ENCODE measurements around the gene GSG1L. TPM values are rescaled to one million over a fixed set of nuclear protein-coding genes. Genes with fewer than 3 reads are reported as not detected.
A peak's percentile ranks its signal among the peaks of the same experiment; 100 is the strongest.

GSG1L gene
- total and polyA plus RNA-seq, 9 of the 15 experiments (the other 6 are each of a cell fraction or from before 2014, with no cell fraction given): not detected

- Histone ChIP-seq H3K4me3 (no peak overlapping the region), H3K9me3 (replicated peaks; ENCODE audit: control insufficient read depth, insufficient read depth, low read depth, low read length) (no peaks in the 10 kb centered on the region), H4K20me1 (replicated peaks; ENCODE audit: control insufficient read depth, insufficient read depth, low read length) (no peaks in the 10 kb centered on the region; the same call in 1 of the 2 replicates), H3K79me2 (ENCODE audit: control insufficient read depth, insufficient read depth, low read length) (no peaks in the 10 kb centered on the region), H3K4me1 (replicated peaks in 1 of 2; ENCODE audit: control insufficient read depth in 2 of 2, insufficient read depth in 2 of 2, low read length in 2 of 2) (no peaks in the 10 kb centered on the region), H3K9me1 (ENCODE audit: control insufficient read depth, insufficient read depth, low read length) (no peaks in the 10 kb centered on the region), H3K27me3 (ENCODE audit: control insufficient read depth in 2 of 2, insufficient read depth in 2 of 2, low read length in 2 of 2) (peaks cover 0 to 30% of the 10 kb centered on the region in 2 experiments; a peak in 4 of 5 replicates), H3K4me2 (ENCODE audit: insufficient read depth, low read length) (no peak overlapping the region), H2AFZ (ENCODE audit: low read depth, low read length) (no peak overlapping the region), H3K36me3 (ENCODE audit: control insufficient read depth, insufficient read depth, low read length) (no peaks in the 10 kb centered on the region), H3K9ac (ENCODE audit: insufficient read depth in 1 of 2, low read depth in 2 of 2, low read length in 2 of 2) (no peak overlapping the region), H3K27ac (ENCODE audit: extremely low read depth, low read depth, low read length) (no peak overlapping the region)
- ChIA-PET POLR2A (no interaction called here), CTCF (ENCODE audit: low intra/inter-chr PET ratio) (no interaction called here)
- 0% methylated on average over 10 of the region's 10 CpGs for WGBS (ENCODE audit: insufficient coverage, low coverage, missing lambda C conversion rate)
- in situ Hi-C loops (cut with MboI): no loop called here
- intact Hi-C loops (cut with micrococcal nuclease): no loop called here
- FAIRE-seq (peak; percentile 19), DNase-seq (ENCODE audit: extremely low read depth in 1 of 4, low spot score in 3 of 4) (no peak), ATAC-seq (no peak)
- TF ChIP-seq ZFP91 (CRISPR knock-in tag; IDR thresholded peaks at IDR 0.05) (no peak), KDM1A (IDR thresholded peaks at IDR 0.05) (peak in 1 of 2 experiments; percentile 47; a peak in 1 of 4 replicates), CTBP1 (IDR thresholded peaks at IDR 0.05; ENCODE audit: borderline replicate concordance) (no peak)
- BruUV-seq (replicated peaks): no TSS peak
Observed at GRCh38 chr16:28039493-28039892, 24.0 kb downstream of the GSG1L start.

- ChIA-PET POLR2A (no interaction called here), CTCF (ENCODE audit: low intra/inter-chr PET ratio) (no interaction called here)
- Histone ChIP-seq H3K9me1 (ENCODE audit: control insufficient read depth, insufficient read depth, low read length) (no peaks in the 10 kb centered on the region), H4K20me1 (replicated peaks; ENCODE audit: control insufficient read depth, insufficient read depth, low read length) (no peaks in the 10 kb centered on the region; the same call in 1 of the 2 replicates), H3K36me3 (ENCODE audit: control insufficient read depth, insufficient read depth, low read length) (no peaks in the 10 kb centered on the region), H3K27ac (ENCODE audit: extremely low read depth, low read depth, low read length) (no peak overlapping the region), H2AFZ (ENCODE audit: low read depth, low read length) (no peak overlapping the region), H3K4me3 (no peak overlapping the region), H3K9me3 (replicated peaks; ENCODE audit: control insufficient read depth, insufficient read depth, low read depth, low read length) (no peaks in the 10 kb centered on the region), H3K79me2 (ENCODE audit: control insufficient read depth, insufficient read depth, low read length) (no peaks in the 10 kb centered on the region), H3K4me2 (ENCODE audit: insufficient read depth, low read length) (no peak overlapping the region), H3K27me3 (ENCODE audit: control insufficient read depth in 2 of 2, insufficient read depth in 2 of 2, low read length in 2 of 2) (peaks cover 0 to 26% of the 10 kb centered on the region in 2 experiments; a peak in 4 of 5 replicates), H3K4me1 (replicated peaks in 1 of 2; ENCODE audit: control insufficient read depth in 2 of 2, insufficient read depth in 2 of 2, low read length in 2 of 2) (no peaks in the 10 kb centered on the region), H3K9ac (ENCODE audit: insufficient read depth in 1 of 2, low read depth in 2 of 2, low read length in 2 of 2) (no peak overlapping the region)
- BruUV-seq (replicated peaks): no TSS peak
- FAIRE-seq (no peak), ATAC-seq (no peak), DNase-seq (ENCODE audit: extremely low read depth in 1 of 4, low spot score in 3 of 4) (peak in 2 of 4 experiments; percentile 26)
- intact Hi-C loops (cut with micrococcal nuclease) (no loop called here), in situ Hi-C loops (cut with MboI) (no loop called here)
- 2% methylated on average over 12 of the region's 12 CpGs for WGBS (ENCODE audit: insufficient coverage, low coverage, missing lambda C conversion rate)
- TF ChIP-seq MYC (IDR thresholded peaks at IDR 0.05; ENCODE audit: low read depth, low read length) (no peak), MYC (CRISPR knock-in tag; IDR thresholded peaks at IDR 0.05; ENCODE audit: borderline replicate concordance, low read depth) (no peak), ZBTB8A (IDR thresholded peaks at IDR 0.05; ENCODE audit: partially characterized antibody) (no peak), RREB1 (CRISPR knock-in tag; IDR thresholded peaks at IDR 0.05) (no peak), RFX1 (IDR thresholded peaks at IDR 0.05) (peak; percentile 60), KHSRP (IDR thresholded peaks at IDR 0.05) (no peak)
Observed at GRCh38 chr16:28038409-28038808, 25.1 kb downstream of the GSG1L start.

Measured in K562 (cell line).